ENCODE measurements around the gene PACS2.
"Not testable (repeated sequence)": the region's sequence is repeated elsewhere in the genome, so short reads cannot be mapped to it uniquely, and the experiment has no call there.

The PACS2 gene

GRCh38 chr14:105288936-105289335 is 25.6 kb upstream of the PACS2 start:
- DNase-seq (ENCODE audit: low spot score), result not testable (repeated sequence)

DNA sequence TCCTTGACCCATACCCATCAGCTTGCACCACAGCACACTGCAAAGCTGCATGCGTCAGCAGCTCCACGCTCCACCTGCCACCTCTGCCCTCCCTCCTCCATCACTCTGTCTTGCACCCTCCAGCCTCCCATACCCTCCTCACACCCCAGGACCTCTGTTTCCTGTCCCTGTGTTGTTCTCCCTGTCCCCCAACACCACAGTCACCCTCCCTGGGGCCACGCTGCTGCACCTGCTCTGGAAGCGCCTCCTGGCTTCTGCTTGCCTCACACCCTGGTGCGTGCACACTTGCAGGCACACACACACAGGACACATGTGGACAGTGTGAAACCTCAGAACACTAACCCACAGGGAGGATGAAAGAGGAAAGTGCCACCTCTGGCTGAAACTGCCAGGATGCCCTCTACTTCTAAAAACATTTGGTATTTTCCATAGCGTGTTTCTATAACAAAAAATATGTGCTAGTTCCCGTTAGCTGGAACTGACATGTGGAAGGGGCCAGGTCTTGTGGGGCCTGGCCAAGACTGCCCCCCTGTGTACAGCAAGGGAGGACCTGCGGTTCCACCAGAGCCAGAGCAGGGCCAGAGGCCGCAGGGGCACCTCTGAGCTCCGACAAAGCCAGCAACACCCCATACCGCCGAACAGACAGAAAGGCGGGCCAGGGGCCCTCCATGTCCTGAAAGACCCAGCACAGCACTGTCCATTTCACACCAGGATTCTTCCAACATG is 23.8 kb upstream of the PACS2 start:
- no peak for DNase-seq (ENCODE audit: low spot score)

- DNase-seq (ENCODE audit: low spot score), result no peak
These were observed 21.5 kb upstream of the PACS2 start for GRCh38 chr14:105292826-105293711.

GRCh38 chr14:105294142-105294597 is 20.4 kb upstream of the PACS2 start:
- DNase-seq (ENCODE audit: low spot score), result peak; percentile 50

DNA sequence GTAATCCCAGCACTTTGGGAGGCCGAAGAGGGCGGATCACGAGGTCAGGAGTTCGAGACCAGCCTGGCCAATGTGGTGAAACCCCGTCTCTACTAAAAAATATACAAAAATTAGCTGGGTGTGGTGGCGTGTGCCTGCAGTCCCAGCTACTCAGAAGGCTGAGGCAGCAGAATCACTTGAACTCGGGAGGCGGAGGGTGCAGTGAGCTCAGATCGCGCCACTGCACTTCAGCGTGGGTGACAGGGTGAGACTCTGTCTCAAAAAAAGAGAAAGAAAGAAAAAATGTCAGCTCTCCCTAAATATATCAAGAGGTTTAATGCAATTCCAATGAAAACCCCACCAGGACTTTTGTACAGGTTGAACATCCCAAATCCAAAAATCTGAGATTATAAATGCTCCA is 17.2 kb upstream of the PACS2 start:
- DNase-seq (ENCODE audit: low spot score), result not testable (repeated sequence)

DNA sequence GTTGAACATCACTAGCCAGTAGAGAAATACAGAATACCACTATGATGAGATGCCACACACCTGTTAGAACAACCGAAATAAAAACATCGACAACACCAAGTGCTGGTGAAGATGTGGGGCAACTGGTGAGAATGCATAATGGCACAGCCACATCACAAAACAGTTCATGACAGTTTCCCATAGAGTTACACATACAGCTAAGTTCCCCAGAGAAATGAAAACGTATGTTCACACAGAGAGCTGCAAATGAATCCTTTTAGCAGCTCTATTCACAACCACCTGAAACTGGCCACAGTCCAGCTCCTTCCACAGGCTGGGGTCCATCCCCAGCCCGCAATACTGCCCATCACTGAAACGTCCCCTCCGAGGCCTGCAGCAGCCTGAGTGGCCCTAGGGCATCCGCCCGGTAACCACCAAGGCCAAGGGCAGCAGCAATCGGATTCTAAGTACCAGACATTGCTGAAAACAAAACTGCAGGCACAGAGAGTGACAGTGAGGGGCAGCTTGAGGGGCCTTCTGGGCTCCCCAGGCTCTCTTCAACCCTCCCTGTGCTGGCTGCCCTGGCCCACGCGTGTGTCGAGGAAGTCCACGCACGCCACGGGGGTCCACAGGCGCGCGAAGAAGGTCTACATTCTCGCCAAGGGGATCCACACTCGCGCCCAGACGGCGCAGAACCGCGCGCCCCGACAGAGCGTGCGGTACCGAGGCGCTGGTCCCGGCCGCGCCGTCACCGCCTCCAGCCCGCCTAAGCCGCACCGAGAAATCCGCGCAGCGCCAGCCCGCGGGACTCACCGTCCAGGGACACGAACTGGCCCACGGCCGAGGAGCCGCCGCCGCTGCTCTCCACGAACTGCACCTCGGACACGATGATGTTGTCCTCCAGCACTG is 14.7 kb upstream of the PACS2 start:
- no peak for DNase-seq (ENCODE audit: low spot score)

DNA sequence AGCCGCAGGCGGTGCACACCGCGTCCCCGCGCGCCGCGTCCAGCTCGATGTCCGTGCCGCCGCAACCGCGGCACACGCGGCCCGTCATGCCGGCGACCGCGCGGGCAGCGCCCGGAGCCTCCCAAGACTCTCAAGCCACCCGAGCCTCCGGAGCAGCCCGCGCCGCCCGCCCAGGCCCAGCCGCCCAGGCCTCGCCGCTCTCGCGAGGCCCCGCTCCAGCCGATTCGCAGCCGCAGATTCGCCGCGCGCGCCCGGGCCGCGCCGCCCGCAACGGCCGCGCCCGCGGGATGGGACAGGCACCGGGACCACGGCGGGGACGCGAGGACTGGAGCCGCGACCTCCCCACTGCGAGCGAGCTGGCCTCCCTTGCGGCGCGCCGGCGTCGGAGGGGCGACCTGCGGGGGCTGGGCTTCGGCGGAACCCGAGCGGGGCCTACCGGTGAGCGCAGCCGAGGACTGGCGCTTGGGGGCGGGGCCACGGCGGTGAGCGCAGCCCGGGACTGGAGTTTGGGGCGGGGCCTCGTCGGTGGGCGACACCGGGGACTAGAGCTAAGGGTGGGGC is 13.9 kb upstream of the PACS2 start, which contains the start of gene BRF1:
BRF1 (minus strand) TSS at position 460 of the 561 bp plus-strand sequence; CDS start at position 88, 372 bp downstream.
- DNase-seq (ENCODE audit: low spot score), result peak; percentile 95

- peak; percentile 99 for DNase-seq (ENCODE audit: low spot score)
These were observed 13.2 kb upstream of the PACS2 start for GRCh38 chr14:105301103-105301914.

DNA sequence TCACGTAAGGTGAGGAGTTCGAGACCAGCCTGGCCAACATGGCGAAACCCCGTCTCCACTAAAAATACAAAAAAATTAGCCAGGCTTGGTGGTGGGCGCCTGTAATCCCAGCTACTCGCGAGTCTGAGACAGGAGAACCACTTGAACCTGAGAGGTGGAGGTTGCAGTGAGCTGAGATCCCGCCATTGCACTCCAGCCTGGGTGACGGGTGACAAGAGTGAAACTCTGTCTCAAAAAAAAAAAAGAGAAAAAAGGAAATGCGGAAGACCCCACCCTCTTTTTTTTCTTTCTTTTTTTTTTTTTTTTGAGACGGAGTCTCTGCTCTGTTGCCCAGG is 12.7 kb upstream of the PACS2 start:
- DNase-seq (ENCODE audit: low spot score), result not testable (repeated sequence)

- DNase-seq (ENCODE audit: low spot score), result no peak
These were observed 10.6 kb upstream of the PACS2 start for GRCh38 chr14:105303949-105304348.

DNA sequence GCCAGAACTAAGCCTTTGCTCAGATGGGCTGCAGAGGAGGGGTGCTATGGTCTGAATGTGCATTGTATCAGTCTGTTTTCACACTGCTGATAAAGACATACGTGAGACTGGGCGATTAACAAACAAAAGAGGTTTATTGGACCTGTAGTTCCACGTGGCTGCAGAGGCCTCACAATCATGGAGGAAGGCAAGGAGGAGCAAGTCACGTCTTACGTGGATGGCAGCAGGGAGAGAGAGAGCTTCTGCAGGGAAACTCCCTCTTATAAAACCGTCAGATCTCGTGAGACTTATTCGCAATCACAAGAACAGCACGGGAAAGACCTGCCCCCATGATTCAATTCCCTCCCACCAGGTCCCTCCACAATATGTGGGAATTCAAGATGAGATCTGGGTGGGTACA is 10.0 kb upstream of the PACS2 start:
- no peak for DNase-seq (ENCODE audit: low spot score)

DNA sequence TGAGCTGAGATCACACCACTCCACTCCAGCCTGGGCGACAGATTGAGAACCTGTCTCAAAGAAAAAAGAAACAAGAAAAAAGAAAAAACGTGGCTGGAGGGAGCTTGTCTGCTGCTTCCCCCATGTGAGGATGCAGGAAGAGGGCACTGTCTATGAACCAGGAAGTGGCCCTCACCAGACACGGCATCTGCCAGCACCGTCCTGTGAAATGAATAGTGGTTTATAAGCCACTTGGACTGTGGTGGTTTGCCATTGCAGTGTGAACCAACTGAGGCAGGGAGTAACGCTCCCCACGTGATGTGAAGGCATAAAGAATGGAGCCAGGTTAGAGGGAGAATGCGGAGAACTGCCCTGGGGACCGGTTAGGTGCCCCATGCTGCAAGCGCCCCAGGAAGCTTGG is 9.2 kb upstream of the PACS2 start:
- DNase-seq (ENCODE audit: low spot score), result no peak

- DNase-seq (ENCODE audit: low spot score), result no peak
These were observed 8.8 kb upstream of the PACS2 start for GRCh38 chr14:105305791-105306190.

- no peak for DNase-seq (ENCODE audit: low spot score)
These were observed 7.4 kb upstream of the PACS2 start for GRCh38 chr14:105307052-105307727.

GRCh38 chr14:105309371-105309770 is 5.2 kb upstream of the PACS2 start:
- DNase-seq (ENCODE audit: low spot score), result no peak

DNA sequence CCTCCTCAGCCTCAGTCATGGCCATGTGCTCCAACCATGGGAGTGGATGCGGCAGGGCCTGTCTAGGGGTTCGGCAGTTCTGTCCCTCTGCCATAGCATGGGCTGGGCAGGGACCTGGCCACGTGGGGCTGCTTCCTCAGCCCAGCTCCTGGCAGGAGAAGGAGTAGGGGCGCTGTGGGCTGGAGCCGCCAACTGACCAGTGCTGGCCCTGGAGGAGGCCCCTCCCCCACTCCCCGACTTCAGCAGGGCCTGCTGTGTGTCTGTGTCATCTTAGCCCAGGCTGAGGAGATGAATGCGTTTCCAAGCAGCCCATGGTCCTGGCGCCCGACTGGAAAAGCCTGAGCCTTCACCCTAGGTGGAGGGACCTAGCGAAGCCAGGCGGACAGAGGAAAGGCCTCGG is 2.7 kb upstream of the PACS2 start:
- no peak for DNase-seq (ENCODE audit: low spot score)

DNA sequence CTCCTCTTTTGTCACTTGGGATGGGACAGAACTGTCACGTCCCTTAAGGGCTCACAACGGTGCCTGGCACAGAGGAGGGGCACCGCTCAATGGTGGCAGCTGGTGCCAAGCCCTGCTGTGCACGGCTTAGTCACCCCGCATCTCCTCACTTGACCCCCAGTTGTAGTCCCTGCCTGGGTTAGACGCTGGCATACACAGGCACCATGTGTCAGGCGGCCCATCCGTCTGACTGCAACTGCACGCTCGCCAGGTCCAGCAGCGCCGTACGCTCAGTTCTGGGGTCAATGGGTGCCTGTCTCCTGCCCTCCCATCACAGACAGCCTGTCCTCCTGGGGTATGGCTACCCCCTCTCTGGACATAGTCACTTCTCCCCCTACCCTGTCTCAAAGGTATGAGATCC is 1.6 kb upstream of the PACS2 start:
- no peak for DNase-seq (ENCODE audit: low spot score)

- peak; percentile 25 for DNase-seq (ENCODE audit: low spot score)
These were observed 914 bp upstream of the PACS2 start for GRCh38 chr14:105313381-105314286.

DNA sequence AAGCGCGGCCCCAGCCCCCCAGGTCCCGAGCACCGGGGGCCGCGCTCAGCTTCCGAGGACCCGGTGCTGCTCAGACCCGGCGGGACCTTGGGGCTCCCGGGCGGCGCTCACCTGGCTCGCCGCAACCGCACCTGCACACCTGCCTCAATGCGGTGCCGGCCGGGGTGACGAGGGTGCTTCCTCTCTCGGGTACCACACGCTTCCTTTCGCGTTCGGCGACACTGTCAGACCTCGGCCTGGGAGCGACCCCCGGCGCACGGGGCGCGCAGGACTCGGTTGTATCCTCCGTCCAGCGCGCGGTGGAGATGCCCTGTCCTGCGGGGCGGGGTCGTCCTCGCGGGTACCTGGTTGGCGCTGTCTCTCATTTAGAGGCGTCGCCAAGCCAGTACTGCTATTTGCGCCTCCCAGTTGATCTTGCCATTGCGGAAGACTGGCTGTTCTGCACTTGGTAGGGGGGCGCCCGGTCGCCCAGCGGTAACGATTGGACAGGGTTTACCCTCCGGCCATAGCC is 718 bp downstream of the PACS2 start:
- DNase-seq (ENCODE audit: low spot score), result no peak

All from AG08395 (cell line).